ENCODE results near the gene SORCS2. TPM values are rescaled to one million over a fixed set of nuclear protein-coding genes. Genes with fewer than 3 reads are reported as not detected.

The SORCS2 gene
- total and polyA plus RNA-seq, 12 donors: 0.67 to 15.5 (median 1.3) TPM

- Histone ChIP-seq H3K4me1 (replicated peaks in 1 of 2) (no peaks in the 10 kb centered on the region), H3K27me3 (no peaks in the 10 kb centered on the region), H3K36me3 (replicated peaks in 1 of 2) (no peaks in the 10 kb centered on the region), H3K9me3 (replicated peaks in 1 of 3) (no peaks in the 10 kb centered on the region), H3K27ac (no peak overlapping the region), H3K4me3 (no peak overlapping the region)
- TF ChIP-seq, protein P1, sequence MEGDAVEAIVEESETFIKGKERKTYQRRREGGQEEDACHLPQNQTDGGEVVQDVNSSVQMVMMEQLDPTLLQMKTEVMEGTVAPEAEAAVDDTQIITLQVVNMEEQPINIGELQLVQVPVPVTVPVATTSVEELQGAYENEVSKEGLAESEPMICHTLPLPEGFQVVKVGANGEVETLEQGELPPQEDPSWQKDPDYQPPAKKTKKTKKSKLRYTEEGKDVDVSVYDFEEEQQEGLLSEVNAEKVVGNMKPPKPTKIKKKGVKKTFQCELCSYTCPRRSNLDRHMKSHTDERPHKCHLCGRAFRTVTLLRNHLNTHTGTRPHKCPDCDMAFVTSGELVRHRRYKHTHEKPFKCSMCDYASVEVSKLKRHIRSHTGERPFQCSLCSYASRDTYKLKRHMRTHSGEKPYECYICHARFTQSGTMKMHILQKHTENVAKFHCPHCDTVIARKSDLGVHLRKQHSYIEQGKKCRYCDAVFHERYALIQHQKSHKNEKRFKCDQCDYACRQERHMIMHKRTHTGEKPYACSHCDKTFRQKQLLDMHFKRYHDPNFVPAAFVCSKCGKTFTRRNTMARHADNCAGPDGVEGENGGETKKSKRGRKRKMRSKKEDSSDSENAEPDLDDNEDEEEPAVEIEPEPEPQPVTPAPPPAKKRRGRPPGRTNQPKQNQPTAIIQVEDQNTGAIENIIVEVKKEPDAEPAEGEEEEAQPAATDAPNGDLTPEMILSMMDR (IDR thresholded peaks at IDR 0.05): no peak
- no peak for TF ChIP-seq POLR2A (IDR thresholded peaks at IDR 0.05)
- 51 to 72% (median 61%) methylated on average over 9 to 12 of the region's 12 CpGs for WGBS, 4 donors
- intact Hi-C loops (cut with DNase I): no loop called here
- no peak for DNase-seq
Measured at GRCh38 chr4:7524064-7524682, 331.8 kb downstream of the SORCS2 start.

DNA sequence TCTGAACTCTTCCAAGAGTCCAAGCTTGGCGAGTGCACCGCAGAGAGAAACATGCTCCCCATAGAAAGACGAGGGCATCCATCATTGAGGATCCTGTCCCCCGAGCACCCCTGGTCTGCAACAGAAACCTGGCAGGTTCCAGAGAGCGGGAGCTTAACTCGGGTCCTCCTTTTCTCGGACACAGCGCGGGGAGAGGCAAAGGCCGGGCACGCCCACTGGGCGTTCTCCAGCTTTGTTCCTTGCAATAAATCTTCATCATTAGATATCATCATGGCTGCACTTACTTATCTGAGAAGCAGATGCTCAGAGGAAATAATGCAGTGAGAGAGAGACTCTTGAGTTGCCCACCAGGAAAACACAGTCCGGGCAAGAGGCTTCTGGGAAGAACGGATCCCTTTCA is 332.5 kb downstream of the SORCS2 start:
- Histone ChIP-seq H3K27me3 (no peaks in the 10 kb centered on the region), H3K4me3 (no peak overlapping the region), H3K27ac (no peak overlapping the region), H3K36me3 (replicated peaks in 1 of 2) (no peaks in the 10 kb centered on the region), H3K9me3 (replicated peaks in 1 of 3) (no peaks in the 10 kb centered on the region), H3K4me1 (replicated peaks in 1 of 2) (no peaks in the 10 kb centered on the region)
- DNase-seq: no peak
- WGBS, 4 donors: 39 to 50% (median 46%) methylated on average over 13 to 14 of the region's 14 CpGs
- intact Hi-C loops (cut with DNase I): no loop called here
- TF ChIP-seq POLR2A (IDR thresholded peaks at IDR 0.05): no peak
- TF ChIP-seq, protein P1 (IDR thresholded peaks at IDR 0.05): no peak

- H3K4me3 ChIP-seq: no peak overlapping the region
- no peak for TF ChIP-seq POLR2A (IDR thresholded peaks at IDR 0.05)
- TF ChIP-seq, protein P1 (IDR thresholded peaks at IDR 0.05): no peak
- H3K9me3 ChIP-seq (replicated peaks in 1 of 3): no peaks in the 10 kb centered on the region
- no peaks in the 10 kb centered on the region for H3K4me1 ChIP-seq (replicated peaks in 1 of 2)
- no peak for DNase-seq
- 75 to 80% (median 76%) methylated on average over 13 of the region's 13 CpGs for WGBS, 4 donors
- no peaks in the 10 kb centered on the region for H3K36me3 ChIP-seq (replicated peaks in 1 of 2)
- intact Hi-C loops (cut with DNase I): no loop called here
- no peaks in the 10 kb centered on the region for H3K27me3 ChIP-seq
- H3K27ac ChIP-seq: no peak overlapping the region
Measured at GRCh38 chr4:7526491-7526890, 334.2 kb downstream of the SORCS2 start.

DNA sequence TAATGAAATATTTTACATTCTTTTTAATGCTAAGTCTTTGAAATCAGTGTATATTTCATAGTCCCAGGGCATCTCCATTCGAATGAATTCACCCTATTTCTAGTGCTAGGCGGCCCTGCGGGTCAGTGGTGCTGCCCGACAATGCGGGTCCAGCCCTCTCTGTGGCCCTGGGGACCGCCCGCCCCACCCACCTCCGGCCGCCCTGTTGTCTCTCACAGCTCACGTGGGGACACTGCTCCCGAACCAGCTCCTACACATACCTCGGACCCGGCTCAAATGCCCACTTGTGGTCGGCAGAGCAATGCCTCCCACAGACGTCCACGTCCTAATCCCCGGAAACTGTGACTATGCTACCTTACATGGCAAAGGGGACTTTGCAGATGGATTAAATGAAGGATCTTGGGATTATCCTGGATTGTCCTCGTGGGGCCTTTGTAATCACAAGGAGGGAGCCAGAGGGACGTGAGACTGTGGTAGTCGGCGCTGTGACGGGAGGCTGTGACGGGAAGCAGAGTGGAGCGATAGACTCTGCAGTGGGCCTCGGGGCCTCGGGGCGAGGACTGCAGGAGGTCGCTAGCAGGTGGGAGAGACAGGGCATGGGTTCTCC is 334.7 kb downstream of the SORCS2 start:
- intact Hi-C loops (cut with DNase I): no loop called here
- H3K27ac ChIP-seq: no peak overlapping the region
- H3K4me3 ChIP-seq: no peak overlapping the region
- no peak for DNase-seq
- no peaks in the 10 kb centered on the region for H3K9me3 ChIP-seq (replicated peaks in 1 of 3)
- no peaks in the 10 kb centered on the region for H3K36me3 ChIP-seq (replicated peaks in 1 of 2)
- H3K27me3 ChIP-seq: no peaks in the 10 kb centered on the region
- WGBS, 4 donors: 82 to 88% (median 85%) methylated on average over 24 to 28 of the region's 28 CpGs
- TF ChIP-seq, protein P1 (IDR thresholded peaks at IDR 0.05): no peak
- TF ChIP-seq POLR2A (IDR thresholded peaks at IDR 0.05): no peak
- H3K4me1 ChIP-seq (replicated peaks in 1 of 2): no peaks in the 10 kb centered on the region
